HuH-7 (cell line): Measurements from ENCODE around the gene SLC22A23.

Experiments used
- DNase-seq: peaks from one replicate; pipeline ENCODE4 v3.0.0; 2011; ENCODE audit warnings: low spot score

The SLC22A23 gene

GRCh38 chr6:3351829-3352524 is 104.9 kb downstream of the SLC22A23 start:
- DNase-seq = no peak

- DNase-seq = no peak
These were observed 105.7 kb downstream of the SLC22A23 start for GRCh38 chr6:3351105-3351676.

GRCh38 chr6:3350252-3350796 is 106.5 kb downstream of the SLC22A23 start:
- no peak for DNase-seq

- no peak for DNase-seq
These were observed 107.2 kb downstream of the SLC22A23 start for GRCh38 chr6:3349388-3350251.

GRCh38 chr6:3348821-3349220 is 108.0 kb downstream of the SLC22A23 start:
- no peak for DNase-seq

- no peak for DNase-seq
These were observed 109.0 kb downstream of the SLC22A23 start for GRCh38 chr6:3347826-3348225.

- DNase-seq = no peak
These were observed 109.6 kb downstream of the SLC22A23 start for GRCh38 chr6:3347247-3347646.

GRCh38 chr6:3346476-3346875 is 110.4 kb downstream of the SLC22A23 start:
- DNase-seq = no peak

GRCh38 chr6:3345836-3346235 is 111.0 kb downstream of the SLC22A23 start:
- DNase-seq = no peak

GRCh38 chr6:3343089-3343883 is 113.6 kb downstream of the SLC22A23 start:
- peak; percentile 43 for DNase-seq

- DNase-seq = no peak
These were observed 115.4 kb downstream of the SLC22A23 start for GRCh38 chr6:3341467-3341866.

GRCh38 chr6:3340894-3341293 is 116.0 kb downstream of the SLC22A23 start:
- DNase-seq = no peak

- DNase-seq = no peak
These were observed 116.5 kb downstream of the SLC22A23 start for GRCh38 chr6:3340358-3340802.

- DNase-seq = no peak
These were observed 117.0 kb downstream of the SLC22A23 start for GRCh38 chr6:3339811-3340210.

- DNase-seq = no peak
These were observed 119.1 kb downstream of the SLC22A23 start for GRCh38 chr6:3337521-3338350.

GRCh38 chr6:3336859-3337515 is 119.9 kb downstream of the SLC22A23 start:
- DNase-seq = no peak

- no peak for DNase-seq
These were observed 120.6 kb downstream of the SLC22A23 start for GRCh38 chr6:3336066-3336786.

- no peak for DNase-seq
These were observed 121.7 kb downstream of the SLC22A23 start for GRCh38 chr6:3335169-3335568.

GRCh38 chr6:3334555-3334954 is 122.3 kb downstream of the SLC22A23 start:
- no peak for DNase-seq

- no peak for DNase-seq
These were observed 123.6 kb downstream of the SLC22A23 start for GRCh38 chr6:3333263-3333662.
